ENCODE data around the gene MESP2.

GRCh38 chr15:89794627-89795241 is 18.6 kb downstream of the MESP2 start:
- no peak for TF ChIP-seq POLR2A (IDR thresholded peaks at IDR 0.05)
- TF ChIP-seq, protein P1, sequence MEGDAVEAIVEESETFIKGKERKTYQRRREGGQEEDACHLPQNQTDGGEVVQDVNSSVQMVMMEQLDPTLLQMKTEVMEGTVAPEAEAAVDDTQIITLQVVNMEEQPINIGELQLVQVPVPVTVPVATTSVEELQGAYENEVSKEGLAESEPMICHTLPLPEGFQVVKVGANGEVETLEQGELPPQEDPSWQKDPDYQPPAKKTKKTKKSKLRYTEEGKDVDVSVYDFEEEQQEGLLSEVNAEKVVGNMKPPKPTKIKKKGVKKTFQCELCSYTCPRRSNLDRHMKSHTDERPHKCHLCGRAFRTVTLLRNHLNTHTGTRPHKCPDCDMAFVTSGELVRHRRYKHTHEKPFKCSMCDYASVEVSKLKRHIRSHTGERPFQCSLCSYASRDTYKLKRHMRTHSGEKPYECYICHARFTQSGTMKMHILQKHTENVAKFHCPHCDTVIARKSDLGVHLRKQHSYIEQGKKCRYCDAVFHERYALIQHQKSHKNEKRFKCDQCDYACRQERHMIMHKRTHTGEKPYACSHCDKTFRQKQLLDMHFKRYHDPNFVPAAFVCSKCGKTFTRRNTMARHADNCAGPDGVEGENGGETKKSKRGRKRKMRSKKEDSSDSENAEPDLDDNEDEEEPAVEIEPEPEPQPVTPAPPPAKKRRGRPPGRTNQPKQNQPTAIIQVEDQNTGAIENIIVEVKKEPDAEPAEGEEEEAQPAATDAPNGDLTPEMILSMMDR (IDR thresholded peaks at IDR 0.05) = no peak

Measured in esophagus squamous epithelium (tissue), 4 donors.